NCI-H1694 (cell line): Measurements from ENCODE around the gene MED13L.

Source experiments
- DNase-seq: peaks from one replicate; lab custom pipeline; 2025; lab: John Stamatoyannopoulos, UW

Gene MED13L

DNA sequence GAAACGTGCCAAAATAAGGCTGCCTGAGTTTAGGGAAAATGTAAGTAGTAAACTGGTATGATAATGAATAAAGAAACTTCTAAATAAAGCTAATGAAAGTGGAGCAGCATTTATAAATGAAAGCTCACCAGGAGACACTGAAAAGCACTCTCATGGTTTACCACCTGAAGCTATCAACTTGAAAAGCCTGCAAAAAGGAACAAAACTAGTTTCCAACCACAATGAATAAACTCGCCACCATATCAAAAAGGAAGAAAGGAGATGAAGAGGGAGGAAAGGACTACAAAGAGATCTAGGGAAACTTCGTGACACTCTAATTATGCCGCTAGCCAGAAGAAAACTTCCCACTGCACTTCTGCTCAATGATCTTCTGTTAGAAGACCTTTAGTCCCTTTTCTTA, 66.7 kb downstream of the MED13L start:
- DNase-seq, result no peak

DNA sequence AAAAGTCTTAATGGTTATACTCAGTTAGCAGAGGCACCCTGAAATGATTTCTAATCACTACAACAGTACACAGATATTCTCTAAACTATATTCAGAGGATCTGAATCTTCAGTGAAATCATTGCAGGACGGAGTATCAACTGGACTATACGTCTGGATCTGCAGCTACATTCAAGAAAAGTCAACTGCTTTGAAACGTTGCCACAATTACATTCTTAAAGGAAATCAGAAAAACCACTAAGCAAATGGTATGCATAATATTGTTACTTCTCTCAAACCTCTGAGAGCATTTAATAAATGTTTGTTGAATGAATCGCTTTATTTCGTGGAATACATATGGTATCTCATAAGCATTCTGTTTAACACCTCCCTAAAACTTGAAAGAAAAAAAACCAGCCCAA, 67.4 kb downstream of the MED13L start:
- DNase-seq, result no peak

DNA sequence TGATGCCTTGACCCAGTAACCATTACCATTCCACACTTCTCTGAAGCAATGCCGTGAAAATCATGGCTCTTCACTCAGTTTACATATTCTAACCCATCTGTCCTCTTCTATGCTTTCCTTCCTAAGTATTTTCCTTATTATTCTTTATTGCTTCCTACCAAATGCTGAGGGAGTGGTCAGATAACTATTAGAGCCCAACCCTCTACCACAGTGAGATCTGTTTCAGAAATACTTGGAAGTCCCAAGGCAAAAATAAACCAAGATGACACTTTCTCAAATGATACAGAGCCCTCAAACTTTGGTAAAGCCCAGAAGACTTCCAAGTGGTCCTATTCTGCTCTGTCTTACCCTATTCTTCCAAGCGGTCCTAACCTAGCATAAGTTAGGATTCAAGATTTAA, 68.0 kb downstream of the MED13L start:
- no peak for DNase-seq

DNA sequence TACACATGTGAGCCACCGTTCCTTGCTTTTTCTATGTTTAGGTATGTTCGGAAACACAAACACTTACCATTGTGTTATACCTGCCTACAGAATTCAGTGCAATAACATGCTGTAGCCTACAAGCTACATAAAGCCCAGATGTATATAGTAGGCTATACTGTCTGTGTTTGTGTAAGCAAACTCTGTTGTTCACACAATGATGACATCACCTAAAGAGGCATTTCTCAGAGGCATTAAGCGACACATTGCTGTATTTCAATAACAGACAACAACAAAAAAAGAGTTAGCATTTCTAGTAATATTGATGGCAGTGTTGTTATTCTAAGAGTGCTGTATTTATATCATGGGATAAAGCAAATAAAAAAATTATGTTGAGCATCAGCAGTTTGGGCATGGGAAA, 70.2 kb downstream of the MED13L start:
- no peak for DNase-seq

DNA sequence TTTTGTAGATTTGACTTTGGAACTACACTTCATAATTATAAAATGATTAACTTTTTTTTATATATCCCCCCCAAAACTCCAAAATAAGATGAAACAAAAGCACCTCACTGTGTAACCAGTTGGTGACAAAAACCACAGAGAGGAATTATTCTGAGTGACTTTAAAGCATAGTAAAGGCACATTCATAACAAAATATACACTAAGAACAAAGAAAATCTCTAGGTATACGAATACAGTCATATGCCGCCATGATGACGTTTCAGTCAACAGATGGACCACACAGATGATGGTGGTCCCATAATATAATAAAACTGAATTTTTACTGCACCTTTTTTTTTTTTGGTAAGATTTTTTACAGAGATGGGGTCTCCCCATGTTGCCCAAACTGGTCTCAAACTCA, 70.7 kb downstream of the MED13L start:
- no peak for DNase-seq

DNA sequence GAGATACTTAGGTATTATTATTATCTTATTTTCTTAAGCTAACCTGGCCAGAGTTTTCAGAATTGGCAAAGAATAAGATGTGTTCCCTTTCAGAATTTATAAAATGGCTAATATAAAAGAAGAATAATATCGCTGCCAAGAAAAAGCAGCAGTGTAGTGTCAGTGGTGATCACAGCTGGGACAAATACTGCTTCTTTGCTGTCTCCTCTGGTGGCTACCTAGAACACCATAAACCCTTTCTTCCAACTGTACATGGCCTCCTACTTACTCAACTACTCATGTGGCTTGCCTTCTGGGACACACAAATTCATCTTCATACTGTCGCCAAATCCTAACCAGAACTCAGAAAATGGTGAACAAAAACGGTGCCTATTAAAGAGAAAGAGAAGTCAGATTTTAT, 72.7 kb downstream of the MED13L start:
- no peak for DNase-seq

DNA sequence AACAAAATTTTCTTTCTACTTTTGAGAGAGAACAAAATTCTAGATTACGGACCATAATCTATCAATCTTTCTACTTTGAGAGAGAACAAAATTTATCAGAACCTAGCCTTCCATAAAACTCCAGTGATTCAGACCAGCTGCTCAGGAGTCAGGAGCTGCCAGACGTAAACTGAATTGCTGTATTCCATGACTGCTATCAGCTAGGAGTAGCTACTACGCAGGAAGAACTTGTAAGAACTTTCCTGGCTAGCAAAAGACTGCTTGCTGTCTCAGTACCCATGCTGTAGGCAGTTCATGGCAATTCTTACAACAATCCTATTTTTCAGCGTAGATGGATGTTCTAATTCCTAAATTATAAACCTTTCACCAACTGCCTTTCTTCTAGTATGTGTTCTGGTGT, 73.3 kb downstream of the MED13L start:
- DNase-seq, result no peak

DNA sequence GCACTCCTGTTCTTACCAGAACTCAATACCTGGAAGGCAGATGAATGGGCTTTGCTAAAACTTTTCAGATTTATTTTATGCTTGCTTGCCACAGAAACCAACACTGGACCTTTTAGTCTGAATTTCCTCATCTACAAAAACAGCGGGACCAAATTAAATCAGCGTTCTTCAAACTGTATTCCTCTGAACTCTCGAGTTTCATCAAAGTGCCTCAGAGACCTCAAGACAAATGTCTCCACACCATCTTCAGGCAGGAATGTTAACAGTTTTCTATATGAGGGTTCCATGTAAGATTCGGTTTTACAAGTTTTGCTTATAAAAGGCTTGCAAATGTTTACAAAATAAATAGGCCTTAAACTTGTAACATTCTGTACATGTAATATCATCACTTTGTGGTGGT, 74.6 kb downstream of the MED13L start:
- no peak for DNase-seq

DNA sequence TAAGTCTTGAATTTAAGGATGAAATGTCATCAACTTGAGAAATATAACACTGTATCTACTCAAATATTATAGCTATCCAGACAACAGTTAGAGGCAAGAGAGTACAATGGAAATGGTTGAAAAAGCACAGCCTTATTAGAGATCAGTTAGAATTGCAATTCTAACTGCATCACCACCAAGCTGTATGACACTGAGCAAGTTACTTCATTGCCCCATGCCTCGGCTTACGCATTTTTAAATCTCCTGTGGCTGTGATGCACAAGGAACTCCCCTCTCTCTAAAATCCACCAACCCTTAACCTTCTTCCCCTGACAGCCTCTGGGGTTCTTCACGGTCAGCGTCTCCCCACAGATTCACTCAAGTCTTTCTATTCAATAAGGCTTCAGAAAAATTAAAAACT, 75.1 kb downstream of the MED13L start:
- no peak for DNase-seq

DNA sequence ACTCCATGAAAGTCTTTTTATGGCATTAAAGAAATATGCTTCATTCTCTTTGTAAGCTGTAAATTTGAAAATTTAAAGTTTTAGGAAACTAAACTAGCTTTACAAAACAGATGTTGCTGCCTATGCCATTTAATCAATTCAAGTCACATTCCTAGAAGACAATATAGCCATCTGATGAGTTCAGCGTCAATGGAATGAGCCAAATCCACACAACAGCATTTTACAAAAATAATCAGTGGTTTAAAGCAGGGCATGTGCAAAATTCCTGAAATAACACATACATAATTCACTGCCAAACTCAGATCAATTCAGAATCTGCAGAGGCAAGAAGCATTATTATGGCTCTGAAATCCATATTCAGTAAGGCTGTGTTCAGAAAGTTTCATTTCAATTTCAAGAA, 75.6 kb downstream of the MED13L start:
- DNase-seq, result no peak

DNA sequence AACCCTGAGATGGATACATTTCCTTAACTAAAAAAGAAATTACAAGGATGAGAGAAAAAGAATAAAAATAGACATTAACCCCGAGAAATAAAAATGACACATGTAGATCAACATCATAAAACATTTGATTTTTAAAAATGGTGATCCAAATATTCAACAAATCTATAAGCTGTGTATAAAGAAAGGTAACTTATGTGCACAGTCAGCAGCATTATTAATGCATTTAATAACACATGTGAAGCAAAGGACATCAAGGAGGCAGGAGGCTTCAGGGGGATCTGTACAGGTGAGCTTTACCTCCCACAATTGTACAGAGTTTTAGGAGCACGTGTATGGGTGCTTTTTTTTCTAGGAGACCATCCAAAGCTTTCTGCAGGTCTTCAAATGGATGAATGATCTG, 76.1 kb downstream of the MED13L start:
- no peak for DNase-seq

DNA sequence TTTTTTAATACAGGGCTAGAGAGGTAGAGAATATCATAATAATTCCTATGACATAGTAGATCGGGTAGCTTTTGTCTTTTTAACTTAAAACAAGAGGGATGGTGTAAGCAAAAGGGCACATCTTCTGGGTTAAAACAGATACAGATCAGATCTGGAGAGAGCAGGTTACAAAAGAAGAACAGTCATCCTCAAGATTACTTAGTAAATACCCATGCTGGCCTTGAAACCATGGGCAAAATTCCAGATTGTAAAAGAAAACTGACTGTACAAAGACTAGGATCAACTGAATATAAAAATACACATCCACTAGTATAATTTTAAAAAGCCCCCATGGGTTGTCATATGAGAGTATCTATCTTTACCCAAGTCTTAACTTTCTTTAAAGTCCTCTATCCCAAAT, 76.7 kb downstream of the MED13L start:
- no peak for DNase-seq

DNA sequence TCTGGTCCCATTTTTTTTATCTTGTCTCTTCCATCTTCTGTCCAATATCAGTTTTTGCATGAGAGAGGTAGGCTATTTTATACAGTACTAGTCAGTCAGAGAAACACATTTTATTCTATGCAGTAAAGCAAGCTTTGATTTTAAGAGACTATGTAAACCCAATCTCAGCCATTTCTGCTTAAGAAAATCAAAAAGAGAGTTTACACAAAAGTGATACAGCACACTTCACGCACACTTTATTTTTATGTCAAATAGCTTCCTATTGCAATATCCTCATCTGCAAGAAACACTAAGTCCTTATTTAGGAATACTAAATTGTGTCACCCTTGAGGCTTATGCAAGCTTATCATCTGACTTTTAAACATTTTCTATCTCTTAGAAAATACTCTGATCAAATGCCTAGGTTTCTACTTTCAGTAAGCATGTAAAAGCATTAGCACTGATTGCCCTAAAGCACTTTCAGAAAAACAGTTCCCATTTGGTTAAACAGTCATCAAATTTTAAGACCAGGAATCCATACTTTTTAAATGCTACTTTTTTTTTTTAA, 78.3 kb downstream of the MED13L start:
- DNase-seq, result no peak

DNA sequence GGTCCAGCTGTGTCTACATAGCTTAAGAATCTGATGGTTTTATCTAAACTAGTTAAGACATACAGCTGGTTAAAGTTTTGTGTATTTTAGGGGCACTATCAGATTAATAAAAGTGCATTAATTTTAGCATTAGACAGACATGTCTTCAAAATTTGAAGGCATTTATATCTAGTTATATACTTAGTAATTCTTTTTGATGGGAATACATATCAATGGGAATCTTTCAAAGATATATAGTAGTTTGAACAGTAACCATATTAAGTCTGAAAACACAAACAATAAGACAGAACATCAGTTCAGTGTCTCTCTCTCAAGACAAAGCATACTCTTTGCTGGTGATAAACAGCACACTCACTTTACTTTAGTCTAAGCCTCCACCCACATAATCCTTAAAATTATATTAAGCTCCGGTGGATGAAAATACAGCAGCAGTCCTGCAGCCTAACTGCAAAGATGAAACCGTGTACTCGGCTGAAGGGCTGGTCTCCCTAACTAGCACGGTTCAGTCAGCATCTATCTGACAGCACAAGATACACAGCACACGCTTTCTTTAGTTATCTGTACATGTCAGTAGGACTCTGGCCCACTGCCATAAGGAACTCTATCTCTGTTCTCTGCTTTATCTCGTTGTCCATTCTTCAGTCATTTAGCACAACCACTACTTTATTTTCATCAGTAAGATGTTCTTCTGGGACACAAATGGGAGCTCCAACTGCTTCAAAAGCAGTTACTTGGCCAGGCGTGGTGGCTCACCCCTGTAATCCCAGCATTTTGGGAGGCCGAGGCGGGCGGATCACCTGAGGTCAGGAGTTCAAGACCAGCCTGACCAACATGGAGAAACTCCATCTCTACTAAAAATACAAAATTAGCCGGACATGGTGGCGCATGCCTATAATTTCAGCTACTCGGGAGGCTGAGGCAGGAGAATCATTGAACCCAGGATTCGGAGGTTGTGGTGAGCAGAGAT, 80.5 kb downstream of the MED13L start:
- no peak for DNase-seq

DNA sequence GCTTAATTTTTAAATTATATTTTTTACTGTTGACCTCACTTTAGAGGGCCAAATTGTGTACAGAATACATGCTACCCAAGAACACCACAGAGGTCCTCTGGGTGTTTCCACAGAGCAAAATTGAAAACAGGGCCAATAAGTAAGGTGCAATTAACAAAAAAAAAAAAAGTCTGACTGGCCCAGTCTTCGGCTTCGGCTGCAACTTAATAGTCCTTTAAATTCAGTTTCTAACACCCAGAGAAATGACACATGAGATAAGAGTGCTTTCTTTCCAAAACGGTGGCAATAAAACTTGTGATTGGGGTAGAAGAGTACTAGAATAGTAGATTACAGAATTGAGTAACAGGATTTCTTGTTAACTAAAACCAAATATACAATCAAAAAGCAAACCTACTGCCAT, 81.3 kb downstream of the MED13L start:
- DNase-seq, result no peak

DNA sequence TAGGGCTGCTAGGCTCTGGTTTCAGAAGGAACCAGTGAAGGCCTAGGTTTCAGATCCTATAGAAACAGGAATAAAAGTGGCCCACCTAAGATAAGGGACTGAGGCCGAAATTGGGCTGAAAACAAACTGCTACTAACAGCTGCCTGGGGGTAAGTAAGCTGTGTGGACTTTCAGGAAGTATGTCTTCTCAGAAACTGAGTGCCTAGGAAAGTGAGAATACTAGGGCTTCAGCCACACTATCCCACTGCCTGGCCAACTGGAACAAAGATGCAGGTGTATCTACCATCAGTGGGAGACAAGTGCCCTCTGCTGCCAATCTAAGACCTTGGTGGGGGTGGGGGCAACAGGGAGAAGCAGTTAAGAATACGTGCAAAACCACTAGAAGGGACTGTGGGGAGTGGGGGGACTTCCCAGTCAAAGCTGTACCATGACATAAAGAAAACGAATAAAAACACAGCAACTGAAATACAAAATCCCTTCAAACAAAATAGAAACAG, 82.5 kb downstream of the MED13L start:
- DNase-seq, result no peak

DNA sequence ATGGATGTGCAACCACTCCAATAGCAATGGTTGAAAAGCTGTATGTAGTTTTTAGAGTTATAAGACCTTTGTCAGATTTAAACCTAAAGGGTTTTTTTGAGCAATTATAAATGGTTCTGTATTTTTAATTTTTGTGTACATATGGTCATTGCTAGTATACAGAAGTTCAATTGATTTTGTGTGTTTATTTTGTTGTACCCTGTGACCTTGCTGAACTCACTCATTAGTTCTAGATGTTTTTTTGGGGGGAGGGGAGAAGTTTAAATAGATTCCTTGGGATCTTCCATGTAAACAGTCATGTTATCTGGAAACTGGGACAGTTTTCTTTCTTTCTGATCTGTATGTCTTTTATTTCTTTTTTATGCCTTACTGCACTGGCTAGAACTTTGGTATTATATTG, 87.8 kb downstream of the MED13L start:
- DNase-seq, result no peak

DNA sequence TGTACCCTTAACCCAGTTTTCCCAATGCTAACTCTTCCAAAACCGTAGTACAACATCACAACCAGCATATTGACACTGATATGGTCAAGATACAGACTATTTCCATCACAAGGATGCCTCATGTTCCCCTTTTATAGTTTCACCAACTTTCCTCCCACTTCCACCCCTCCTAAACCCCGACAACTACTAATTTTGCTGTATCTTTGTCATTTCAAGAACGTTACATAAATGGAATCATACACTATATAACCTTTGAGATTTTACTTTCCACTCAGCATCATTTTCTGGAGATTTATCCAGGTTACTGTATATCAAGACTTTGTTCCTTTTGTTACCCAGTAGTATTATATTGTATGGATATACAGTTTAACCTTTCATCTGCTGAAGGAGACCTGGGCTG, 88.9 kb downstream of the MED13L start:
- no peak for DNase-seq

DNA sequence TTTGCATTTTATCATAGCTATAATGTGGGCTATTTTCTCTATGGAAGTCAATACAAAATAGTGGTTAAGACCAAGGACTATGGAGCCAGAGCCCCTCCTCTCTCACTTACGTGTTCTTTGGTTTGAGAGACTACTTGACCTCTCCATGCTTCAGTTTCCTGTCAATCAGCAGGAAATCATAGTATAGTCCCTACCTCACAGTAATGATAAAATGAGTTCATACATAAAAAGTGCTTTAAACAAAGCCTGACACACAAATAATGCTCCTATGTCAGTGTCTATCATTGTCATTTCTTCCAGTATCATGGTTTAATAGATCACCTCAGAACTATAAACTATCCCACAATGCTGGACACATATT, 90.4 kb downstream of the MED13L start:
- no peak for DNase-seq

DNA sequence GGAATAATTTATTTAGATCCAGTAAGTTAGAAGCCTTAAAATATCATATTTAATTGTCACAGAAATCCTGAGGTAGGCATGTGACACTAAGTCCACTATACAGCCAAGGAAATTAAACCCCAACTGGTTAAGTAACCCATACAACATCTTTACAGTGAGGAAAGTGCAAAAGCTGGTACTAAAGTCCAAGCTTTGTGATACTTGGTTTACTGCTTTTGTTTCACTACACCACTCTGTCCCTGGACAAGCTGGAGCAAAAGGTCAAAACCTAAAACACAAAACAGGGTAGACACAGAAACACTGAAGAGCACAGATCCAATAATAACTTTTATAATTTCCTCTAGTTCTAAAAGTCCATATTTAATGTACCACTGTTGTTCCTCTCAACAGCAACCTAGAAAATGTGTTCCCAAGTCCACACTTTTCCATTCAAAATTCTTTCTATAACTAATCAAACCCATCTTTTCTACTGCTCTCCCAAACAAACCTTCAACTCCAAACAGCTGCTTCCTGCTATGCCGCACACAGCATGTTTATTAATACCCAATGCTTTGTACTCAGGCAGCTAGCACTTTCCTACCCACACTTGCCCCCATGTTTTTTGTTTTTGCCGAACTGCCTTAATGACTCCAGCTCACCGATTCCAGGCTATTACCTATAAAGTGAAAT, 90.9 kb downstream of the MED13L start:
- DNase-seq, result no peak

DNA sequence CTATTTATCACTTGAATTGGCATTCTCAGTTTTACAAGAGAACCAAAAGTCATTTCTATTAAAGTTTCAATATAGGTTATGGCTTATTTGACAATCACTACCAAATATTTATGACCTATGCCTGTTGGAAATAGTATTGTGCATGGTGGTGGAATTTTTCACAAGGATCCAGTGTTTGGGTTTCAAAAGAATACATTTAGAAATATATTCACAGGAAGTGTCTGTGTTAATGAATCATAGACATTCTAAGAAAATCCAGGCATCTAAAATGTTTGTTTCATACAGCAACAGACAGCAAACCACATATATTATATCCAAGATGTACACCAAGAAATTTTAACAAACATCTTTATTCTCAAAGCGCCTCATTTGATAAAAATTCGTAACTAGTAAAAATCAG, 92.7 kb downstream of the MED13L start:
- no peak for DNase-seq

DNA sequence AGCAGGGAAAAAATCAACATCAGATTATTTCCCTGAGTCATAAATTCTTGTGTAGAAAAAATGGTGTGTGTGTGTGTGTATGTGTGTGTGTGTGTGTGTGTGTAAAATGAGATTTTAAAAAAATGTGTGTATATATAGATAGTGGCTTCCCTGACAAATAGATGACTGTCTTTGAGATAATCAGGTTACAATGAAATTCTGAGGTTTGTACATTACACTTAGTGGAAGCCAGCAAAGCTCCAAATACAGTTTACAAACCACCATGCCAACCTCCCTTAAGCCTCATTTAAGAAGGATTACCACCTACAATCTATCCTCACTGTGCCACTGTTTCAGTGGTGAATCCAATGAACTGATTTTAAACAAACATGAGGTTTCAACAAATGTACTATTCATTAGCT, 93.8 kb downstream of the MED13L start:
- no peak for DNase-seq

DNA sequence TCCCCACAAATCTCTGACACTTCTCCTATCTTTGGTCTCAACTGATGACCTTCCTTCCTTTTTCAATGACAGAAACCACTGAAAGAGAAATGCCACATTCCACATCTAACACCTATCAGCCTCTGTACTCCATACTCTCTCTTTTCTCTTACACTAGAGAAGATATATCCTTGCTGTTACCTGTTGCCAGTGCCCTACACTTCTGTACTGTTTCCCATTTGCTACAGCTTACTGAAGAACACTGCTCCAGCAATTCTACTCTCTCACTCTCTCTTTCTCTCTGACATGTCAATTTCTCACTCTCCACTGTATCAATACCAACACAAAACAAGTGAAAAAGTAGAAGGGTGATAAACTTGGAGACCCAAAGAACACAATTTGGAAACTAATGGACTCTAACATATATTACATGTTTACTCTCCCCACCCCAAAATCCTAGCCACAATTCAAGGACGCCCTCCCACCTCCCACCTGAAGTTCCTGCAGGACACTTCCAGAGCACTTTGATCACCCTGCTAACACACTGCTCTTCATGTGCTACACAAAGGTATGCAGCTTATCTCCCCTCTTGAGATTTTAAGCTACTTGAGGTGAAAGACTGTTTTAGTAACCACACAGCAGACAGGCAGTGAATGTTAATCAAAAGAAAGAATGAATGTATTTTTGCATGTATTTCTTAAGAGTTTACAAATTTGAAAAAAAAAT, 95.0 kb downstream of the MED13L start:
- no peak for DNase-seq
